HG03439 (cell line): ENCODE data around the gene PARG.
"Not testable (repeated sequence)": the region's sequence is repeated elsewhere in the genome, so short reads cannot be mapped to it uniquely, and the experiment has no call there.

Experiments used
- ATAC-seq: cut with Tn5 transposase; IDR thresholded peaks from one replicate; pipeline ENCODE4 v1.9.1; 2021; ENCODE audit warnings: mild to moderate bottlenecking, moderate library complexity; ENCODE audit not compliant: unreplicated experiment

The PARG gene

GRCh38 chr10:49833168-49833567 lies 108.7 kb downstream of the PARG start:
- no peak for ATAC-seq

DNA sequence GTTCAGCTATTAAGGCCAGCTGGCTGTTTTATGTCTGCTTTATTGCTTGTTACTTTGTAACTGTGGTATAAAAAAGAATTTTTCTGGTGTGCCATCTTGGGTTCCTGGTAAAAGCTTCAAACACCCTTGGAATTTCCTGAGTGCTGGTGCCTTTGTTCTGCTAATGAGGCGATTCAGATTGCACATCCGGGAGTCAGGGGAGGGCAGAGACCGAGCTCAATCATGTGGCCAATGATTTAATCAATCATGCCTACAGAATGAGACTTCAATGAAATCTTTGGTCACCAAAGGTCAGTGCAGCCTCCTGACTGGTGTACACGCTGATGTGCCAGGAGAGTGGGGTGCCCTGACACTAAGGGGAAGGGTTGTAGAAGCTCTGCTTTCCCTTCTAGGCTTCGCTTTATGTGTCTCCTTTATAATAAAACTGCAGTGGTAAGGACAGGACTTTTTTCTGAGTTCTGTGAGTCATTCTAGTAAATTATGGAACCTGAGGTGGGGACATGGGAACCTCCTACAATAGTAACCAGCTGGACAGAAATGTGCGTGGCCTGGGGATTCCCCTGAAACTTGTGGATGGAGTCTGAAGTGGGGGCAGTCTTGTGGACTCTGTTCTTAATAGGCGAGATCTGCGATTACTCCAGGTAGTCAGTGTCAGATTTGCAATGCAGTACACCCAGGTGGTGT lies 110.3 kb downstream of the PARG start:
- ATAC-seq: no peak

- ATAC-seq: no peak
Measured at GRCh38 chr10:49830846-49831245, 111.0 kb downstream of the PARG start.

GRCh38 chr10:49830016-49830415 lies 111.8 kb downstream of the PARG start:
- ATAC-seq: no peak

DNA sequence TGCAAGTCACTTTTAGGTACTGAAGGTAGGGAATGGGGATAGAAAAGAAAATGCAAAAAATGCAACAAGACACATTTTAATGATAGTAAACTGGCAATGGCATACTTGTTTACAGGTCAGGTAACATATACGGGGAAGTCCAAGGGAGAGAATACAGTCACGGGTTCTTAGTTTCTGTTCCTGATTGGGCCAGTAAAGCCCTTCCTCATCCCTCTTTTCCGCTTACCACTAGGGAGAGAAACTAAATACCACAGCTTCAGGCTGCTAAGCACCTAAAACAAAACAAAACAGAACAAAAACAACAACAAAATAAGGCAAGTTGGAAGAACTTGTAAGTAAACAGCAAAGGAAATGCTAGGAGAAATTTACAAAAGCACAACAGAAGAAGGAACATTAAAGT lies 114.5 kb downstream of the PARG start:
- no peak for ATAC-seq

DNA sequence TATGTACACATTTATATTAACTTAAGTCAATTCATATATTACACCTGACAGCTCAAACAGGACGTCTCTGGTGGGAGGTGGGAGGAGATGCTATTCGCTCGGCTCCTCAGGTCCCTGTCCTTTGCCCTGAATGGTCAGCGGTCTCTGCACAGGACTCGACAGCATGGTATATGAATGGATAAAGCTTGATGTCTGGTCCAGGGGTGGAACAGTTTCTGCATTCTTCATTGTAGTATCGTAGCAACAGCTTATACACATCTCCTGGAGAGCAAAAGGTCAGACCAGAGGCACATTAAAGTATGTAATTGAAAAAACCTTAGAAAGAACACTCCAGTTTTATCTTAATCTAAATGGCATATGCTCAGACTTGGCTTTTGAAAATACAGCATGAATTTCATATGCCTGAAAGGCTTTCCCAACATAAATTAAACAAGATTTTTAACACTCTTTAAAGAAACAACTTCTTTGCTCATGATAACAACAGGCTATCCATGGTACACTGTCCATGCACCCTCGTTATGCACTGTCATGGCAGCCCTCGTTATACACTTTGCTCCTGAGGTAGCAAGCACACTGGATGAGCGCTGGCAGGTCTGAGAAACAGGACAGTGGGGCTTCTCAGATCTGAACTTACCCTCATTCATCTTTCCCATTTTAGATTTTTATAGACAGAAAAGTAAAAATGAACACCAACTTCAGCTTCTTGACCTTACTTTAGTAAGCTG lies 122.4 kb downstream of the PARG start:
- ATAC-seq: no peak

- ATAC-seq: no peak
Measured at GRCh38 chr10:49817845-49818244, 124.0 kb downstream of the PARG start.

- ATAC-seq: no peak
Measured at GRCh38 chr10:49803988-49804387, 137.8 kb downstream of the PARG start.

DNA sequence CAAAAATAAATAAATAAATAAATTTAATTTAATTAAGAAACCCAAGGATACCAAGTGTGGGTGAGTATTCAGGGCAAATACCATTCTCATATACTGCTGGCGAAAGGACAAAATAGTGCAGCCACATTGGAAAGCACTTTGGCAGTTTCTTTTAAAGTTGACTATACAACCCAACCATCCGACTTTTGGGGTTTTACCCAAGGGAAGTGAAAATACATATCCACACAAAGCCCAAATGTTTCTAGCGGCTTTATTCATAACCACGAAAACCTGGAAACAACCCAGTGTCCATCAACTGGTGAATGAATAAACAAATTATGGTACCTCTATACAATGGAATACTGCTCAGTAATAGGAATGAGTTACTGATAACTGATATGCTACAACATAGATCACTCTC lies 143.6 kb downstream of the PARG start:
- no peak for ATAC-seq

GRCh38 chr10:49791100-49791499 lies 150.7 kb downstream of the PARG start:
- ATAC-seq: no peak

GRCh38 chr10:49784681-49785080 lies 157.1 kb downstream of the PARG start:
- no peak for ATAC-seq

- no peak for ATAC-seq
Measured at GRCh38 chr10:49783645-49784044, 158.2 kb downstream of the PARG start.

GRCh38 chr10:49781247-49781646 lies 160.6 kb downstream of the PARG start:
- ATAC-seq: no peak

DNA sequence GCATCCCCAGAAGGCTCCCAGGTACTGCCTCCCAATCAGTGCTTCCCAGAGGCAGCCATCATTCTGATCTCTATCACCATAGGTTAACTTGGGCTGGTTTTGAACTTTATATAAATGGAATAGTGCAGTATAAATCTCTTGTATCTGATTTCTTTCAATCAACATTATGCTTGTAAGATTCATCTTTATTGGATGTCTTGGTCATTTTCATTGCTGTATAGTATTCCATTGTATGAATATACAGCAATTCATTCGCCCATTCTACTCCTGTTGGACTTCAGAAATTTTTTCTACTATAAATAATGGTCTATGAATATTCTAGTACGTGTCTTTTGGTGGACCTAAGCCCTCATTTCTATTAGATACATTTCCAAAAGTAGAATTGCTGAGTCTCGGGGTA lies 163.6 kb downstream of the PARG start:
- no peak for ATAC-seq

DNA sequence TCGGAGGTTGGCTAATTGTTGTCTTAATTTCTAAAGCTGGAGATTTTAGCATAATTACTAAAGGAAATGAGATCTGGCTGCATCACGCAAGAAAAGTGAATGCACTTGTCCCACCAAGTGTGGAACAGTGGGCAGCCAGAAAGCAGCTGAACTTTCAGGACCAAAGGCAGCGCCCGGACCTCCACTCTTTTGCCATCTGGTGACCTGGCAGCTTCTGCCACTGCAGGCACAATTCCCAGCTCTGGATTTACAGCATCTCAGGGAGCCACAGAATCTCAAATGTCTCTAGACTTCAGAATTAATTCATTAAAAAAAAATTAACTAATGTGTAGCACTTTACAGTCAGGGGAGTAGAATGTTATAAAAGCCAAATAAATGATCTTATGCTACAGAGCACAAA lies 165.0 kb downstream of the PARG start:
- no peak for ATAC-seq

- no peak for ATAC-seq
Measured at GRCh38 chr10:49775014-49775413, 166.8 kb downstream of the PARG start.

GRCh38 chr10:49772944-49773343 lies 168.9 kb downstream of the PARG start:
- not testable (repeated sequence) for ATAC-seq

DNA sequence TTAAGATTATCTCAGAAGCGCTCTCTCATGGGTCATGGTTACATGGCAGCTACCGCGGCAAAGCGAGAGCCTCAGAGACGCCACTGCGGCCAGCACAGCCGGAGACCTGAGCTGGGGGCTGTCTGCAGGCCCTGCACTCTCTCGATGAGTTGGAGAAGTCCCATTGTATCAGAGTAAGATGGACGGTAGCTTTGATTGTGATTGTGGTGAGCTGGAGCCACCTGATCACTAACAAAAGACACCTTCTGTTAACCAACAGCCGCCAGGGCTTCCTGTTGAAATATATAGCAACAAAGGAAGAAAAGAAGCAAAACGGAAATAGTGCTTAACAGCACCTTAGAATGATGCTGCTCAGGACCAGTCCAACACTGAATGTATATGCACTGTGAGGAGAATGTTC lies 170.8 kb downstream of the PARG start:
- not testable (repeated sequence) for ATAC-seq

GRCh38 chr10:49769692-49770091 lies 172.1 kb downstream of the PARG start:
- ATAC-seq: no peak

DNA sequence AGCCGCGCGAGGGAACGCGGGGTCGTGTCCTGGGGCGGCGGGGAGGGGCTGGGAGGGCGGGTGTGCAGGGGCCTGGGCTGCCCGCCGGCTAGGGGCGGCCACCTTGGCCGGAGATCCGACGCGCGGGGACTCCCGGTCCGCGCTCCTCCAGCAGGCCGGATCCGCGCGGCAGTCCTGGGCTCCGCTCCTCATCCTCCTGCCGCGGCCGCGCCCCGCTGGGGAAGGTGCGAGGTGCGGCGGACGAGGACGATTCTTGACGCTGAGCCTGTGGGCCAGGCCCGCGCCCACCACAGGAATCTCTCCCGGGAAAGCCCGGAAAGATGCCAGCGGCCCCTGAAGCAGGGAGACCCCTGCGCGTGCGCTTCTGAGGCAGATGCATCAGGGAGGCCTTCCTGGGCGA lies 173.1 kb downstream of the PARG start:
- no peak for ATAC-seq

DNA sequence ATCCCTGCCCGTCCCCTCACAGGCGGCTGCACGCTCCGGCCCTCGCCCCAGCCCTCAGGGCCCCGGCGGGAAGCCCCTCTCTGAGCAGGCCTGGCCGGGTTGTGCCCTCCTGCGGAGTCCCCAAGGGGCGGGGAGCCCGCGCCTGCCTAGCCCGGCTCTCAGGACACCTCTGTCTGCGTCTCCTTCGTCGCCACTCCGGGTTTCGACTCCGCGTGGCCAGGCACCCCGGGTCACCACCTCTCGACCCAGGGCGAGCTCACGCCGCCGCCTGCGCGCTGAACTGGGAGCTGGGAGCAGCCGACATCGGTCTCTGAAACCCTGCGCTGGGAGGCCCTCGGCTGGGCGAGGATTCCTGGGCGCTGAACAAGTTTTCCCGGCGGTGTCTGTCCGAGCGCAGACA lies 173.5 kb downstream of the PARG start:
- ATAC-seq: no peak
